Breast epithelium (tissue), 3 donors: ENCODE measurements around the gene HELZ.
"Not testable (repeated sequence)": the region's sequence is repeated elsewhere in the genome, so short reads cannot be mapped to it uniquely, and the experiment has no call there.

ENCODE experiments used
- POLR2A ChIP-seq: fragments of 450-650 bp; IDR thresholded peaks from one replicate; pipeline ENCODE4 v1.6.1; 2016; ENCODE audit warnings: antibody characterized with exemption, mild to moderate bottlenecking, moderate library complexity
- POLR2AphosphoS5 ChIP-seq, 3 donors: sonication (generic); formaldehyde crosslinking; IDR thresholded peaks; one replicate each; pipeline ENCODE4 v1.6.1; 2017; ENCODE audit warnings: antibody characterized with exemption in 3 of 3
- TF ChIP-seq, protein P1 (sequence below), 3 donors: fragments of 450-650 bp; IDR thresholded peaks; one replicate each; pipeline ENCODE4 v1.5.1; 2016 to 2017; ENCODE audit warnings: antibody characterized with exemption in 3 of 3, mild to moderate bottlenecking in 3 of 3, moderate library complexity in 3 of 3

DNA sequence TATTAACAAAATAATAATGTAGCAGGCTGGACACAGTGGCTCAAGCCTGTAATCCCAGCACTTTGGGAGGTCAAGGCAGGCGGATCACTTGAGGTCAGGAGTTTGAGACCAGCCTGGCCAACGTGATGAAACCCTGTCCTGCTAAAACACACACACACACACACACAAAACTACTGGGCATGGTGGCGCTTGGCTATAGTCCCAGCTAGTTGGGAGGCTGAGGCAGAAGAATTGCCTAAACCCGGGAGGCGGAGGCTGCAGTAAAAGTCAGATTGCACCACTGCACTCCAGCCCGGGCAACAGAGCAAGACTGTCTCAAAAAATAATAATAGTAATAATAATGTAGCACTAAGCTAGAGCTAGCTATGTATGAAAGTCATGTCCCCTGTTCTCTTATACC, 118.5 kb downstream of the HELZ start:
- not testable (repeated sequence) for TF ChIP-seq POLR2A; POLR2AphosphoS5 (IDR thresholded peaks at IDR 0.05)
- TF ChIP-seq, protein P1, sequence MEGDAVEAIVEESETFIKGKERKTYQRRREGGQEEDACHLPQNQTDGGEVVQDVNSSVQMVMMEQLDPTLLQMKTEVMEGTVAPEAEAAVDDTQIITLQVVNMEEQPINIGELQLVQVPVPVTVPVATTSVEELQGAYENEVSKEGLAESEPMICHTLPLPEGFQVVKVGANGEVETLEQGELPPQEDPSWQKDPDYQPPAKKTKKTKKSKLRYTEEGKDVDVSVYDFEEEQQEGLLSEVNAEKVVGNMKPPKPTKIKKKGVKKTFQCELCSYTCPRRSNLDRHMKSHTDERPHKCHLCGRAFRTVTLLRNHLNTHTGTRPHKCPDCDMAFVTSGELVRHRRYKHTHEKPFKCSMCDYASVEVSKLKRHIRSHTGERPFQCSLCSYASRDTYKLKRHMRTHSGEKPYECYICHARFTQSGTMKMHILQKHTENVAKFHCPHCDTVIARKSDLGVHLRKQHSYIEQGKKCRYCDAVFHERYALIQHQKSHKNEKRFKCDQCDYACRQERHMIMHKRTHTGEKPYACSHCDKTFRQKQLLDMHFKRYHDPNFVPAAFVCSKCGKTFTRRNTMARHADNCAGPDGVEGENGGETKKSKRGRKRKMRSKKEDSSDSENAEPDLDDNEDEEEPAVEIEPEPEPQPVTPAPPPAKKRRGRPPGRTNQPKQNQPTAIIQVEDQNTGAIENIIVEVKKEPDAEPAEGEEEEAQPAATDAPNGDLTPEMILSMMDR (IDR thresholded peaks at IDR 0.05) = not testable (repeated sequence)
